ENCODE results near the gene KLHL17.
A peak's percentile ranks its signal among the peaks of the same experiment; 100 is the strongest.
"Not testable (repeated sequence)": the region's sequence is repeated elsewhere in the genome, so short reads cannot be mapped to it uniquely, and the experiment has no call there.

Gene KLHL17

GRCh38 chr1:982765-983436 lies 22.5 kb downstream of the KLHL17 start:
- DNase-seq (ENCODE audit: low spot score), result no peak

- peak; percentile 53 for DNase-seq (ENCODE audit: low spot score)
Observed at GRCh38 chr1:983798-984475, 23.6 kb downstream of the KLHL17 start.

- DNase-seq (ENCODE audit: low spot score), result no peak
Observed at GRCh38 chr1:984476-984814, 24.1 kb downstream of the KLHL17 start.

- no peak for DNase-seq (ENCODE audit: low spot score)
Observed at GRCh38 chr1:985126-985525, 24.7 kb downstream of the KLHL17 start.

DNA sequence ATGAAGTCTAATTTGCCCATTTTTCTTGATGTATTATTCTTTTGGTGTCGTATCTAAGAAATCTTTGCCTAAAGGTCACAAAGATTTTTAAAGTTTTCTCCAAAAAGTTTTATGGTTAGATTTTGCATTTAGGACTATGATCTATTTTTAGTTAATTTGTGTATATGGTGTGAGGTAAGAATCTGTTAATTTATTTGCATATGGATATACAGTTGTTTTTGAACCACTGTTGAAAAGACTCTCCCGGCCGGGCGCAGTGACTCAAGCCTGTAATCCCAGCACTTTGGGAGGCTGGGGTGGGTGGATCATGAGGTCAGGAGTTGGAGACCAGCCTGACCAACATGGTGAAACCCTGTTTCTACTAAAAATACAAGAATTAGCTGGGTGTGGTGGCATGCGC lies 27.7 kb downstream of the KLHL17 start:
- DNase-seq (ENCODE audit: low spot score), result not testable (repeated sequence)

- not testable (repeated sequence) for DNase-seq (ENCODE audit: low spot score)
Observed at GRCh38 chr1:991275-991674, 30.9 kb downstream of the KLHL17 start.

- DNase-seq (ENCODE audit: low spot score), result no peak
Observed at GRCh38 chr1:991895-992294, 31.5 kb downstream of the KLHL17 start.

DNA sequence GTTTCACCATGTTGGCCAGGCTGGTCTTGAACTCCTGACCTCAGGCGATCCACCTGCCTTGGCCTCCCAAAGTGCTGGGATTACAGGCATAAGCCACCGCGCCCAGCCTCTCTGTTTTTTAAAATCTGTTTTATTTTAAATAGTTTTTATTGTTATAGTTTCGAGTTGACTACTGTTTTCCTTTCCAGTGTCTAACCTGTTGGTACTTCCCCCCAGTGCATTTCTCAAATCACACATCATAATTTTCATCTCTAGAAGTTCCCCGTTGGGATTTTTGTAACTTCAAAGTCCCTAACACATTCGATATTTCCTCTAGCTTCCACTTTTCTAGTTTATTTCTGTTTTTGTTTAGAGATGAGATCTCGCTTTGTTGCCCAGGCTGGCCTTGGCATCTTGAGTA lies 32.0 kb downstream of the KLHL17 start:
- no peak for DNase-seq (ENCODE audit: low spot score)

GRCh38 chr1:993379-993995 lies 33.1 kb downstream of the KLHL17 start:
- no peak for DNase-seq (ENCODE audit: low spot score)

DNA sequence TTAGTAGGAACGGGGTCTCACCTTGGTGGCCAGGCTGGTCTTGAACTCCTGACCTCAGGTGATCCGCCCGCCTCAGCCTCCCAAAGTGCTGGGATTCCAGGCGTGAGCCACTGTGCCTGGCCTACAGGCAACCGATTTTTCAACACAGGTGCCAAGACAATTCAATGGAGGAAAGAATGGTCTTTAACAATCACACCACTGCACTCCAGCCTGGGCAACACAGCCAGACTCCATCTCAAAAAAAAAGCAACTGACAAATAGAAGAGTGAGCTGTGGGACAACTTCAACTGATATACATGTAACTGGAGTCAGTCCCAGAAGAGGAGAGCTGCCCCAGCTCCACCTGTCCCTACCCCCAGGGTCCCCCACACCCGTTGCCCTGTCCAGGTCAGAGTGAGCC lies 34.2 kb downstream of the KLHL17 start:
- DNase-seq (ENCODE audit: low spot score), result not testable (repeated sequence)

DNA sequence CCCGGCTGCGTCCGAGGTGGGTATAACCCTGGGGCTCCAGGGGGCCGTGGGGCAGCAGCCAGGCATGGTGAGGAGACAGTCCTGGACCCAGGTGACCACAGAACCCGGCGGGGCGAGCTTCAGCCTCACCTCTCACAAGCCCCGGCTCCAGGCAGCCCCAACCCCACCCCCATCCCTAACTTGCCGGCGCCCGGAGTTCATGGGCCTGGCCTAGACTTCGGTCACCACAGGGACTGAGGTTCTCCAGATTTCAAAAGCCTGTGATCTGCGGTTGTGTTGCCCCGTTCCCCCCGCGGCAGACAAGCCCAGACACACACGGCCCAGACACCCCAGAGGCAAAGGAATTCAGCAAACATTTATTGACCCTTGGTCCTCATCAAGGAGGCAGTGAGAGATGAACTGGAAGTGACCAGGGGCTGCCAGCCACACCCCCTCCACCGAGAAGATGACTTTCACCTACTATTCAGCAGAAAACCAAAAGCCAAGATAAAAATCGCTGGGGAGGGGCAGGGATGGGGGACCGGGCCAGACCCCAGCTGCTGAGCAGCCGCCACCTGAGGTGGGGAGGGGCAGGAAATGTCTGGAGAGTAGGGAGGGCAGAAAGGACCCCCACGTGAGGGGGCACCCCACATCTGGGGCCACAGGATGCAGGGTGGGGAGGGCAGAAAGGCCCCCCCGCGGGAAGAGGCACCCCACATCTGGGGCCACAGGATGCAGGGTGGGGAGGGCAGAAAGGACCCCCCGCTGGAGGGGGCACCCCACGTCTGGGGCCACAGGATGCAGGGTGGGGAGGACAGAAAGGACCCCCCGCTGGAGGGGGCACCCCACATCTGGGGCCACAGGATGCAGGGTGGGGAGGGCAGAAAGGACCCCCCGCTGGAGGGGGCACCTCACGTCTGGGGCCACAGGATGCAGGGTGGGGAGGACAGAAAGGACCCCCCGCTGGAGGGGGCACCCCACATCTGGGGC lies 35.6 kb downstream of the KLHL17 start:
- DNase-seq (ENCODE audit: low spot score), result no peak

- no peak for DNase-seq (ENCODE audit: low spot score)
Observed at GRCh38 chr1:996851-997712, 36.7 kb downstream of the KLHL17 start.

DNA sequence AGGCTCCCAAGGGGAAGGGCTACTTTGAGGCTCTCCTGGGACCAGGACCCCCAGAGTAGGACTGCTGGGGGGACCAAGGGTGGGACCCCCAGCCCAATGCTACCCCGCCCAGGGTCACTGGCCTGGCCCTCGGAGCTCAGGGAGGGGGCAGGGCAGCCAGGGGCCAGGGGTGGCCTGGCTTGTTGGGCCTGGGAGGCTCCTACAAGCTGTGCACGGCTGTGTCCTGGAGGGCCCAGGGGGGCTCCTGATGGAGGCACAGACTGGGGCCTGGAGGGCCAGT lies 37.3 kb downstream of the KLHL17 start:
- DNase-seq (ENCODE audit: low spot score), result no peak

- DNase-seq (ENCODE audit: low spot score), result no peak
Observed at GRCh38 chr1:997993-998744, 37.8 kb downstream of the KLHL17 start.

DNA sequence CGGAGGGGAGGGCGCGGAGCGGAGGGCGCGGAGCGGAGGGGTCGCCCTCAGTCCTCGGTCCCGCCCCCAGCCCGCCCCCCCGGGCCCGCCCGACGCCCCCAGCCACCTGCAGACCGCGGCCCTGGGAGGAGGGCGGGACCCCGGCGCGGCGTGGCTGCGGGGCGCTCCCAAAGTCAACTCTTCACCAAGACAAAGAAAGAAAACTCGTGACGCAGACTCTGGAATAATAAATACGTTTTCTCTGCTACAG lies 38.3 kb downstream of the KLHL17 start:
- no peak for DNase-seq (ENCODE audit: low spot score)

GRCh38 chr1:998995-999724 lies 38.8 kb downstream of the KLHL17 start:
- DNase-seq (ENCODE audit: low spot score), result no peak

GRCh38 chr1:999725-1000356 lies 39.5 kb downstream of the KLHL17 start, which contains the start of gene HES4:
HES4 (minus strand) TSS chr1:1000097; CDS start chr1:999973, 124 bp downstream.
- peak; percentile 40 for DNase-seq (ENCODE audit: low spot score)

DNA sequence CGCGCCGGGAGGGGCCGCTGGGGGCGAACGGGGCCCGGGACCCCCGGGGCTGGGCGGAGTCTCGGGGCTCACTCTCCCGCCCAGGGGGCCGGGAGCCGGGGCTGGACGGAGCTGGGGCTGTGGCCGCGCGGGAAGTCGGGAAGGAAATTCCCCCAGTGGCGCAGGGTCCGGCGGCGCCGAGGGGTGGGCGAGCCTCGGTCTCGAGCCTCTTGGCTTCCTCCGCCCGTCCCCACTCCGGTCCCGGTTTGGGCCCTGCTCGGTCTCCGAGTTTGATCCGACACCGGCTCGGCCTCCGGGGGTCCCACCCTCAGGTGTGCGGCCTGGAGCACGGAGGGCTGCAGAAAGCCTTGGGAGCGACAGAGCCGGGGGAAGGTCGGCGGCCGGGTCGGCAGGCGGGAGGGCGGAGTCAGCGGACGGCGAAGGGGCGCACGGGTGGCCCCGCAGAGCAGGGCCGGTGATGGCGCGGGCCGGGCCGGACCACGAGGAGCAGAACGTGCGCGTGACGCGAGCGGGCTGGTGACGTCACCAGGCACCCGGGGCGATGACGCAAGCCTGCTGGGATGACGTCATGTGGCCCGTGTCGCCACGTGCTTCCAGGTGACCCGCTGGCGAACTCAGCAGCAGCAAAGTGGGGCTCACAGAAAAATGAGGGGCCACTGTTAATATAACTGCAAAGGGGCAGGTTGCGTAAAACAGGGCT lies 40.1 kb downstream of the KLHL17 start:
- peak; percentile 53 for DNase-seq (ENCODE audit: low spot score)

DNA sequence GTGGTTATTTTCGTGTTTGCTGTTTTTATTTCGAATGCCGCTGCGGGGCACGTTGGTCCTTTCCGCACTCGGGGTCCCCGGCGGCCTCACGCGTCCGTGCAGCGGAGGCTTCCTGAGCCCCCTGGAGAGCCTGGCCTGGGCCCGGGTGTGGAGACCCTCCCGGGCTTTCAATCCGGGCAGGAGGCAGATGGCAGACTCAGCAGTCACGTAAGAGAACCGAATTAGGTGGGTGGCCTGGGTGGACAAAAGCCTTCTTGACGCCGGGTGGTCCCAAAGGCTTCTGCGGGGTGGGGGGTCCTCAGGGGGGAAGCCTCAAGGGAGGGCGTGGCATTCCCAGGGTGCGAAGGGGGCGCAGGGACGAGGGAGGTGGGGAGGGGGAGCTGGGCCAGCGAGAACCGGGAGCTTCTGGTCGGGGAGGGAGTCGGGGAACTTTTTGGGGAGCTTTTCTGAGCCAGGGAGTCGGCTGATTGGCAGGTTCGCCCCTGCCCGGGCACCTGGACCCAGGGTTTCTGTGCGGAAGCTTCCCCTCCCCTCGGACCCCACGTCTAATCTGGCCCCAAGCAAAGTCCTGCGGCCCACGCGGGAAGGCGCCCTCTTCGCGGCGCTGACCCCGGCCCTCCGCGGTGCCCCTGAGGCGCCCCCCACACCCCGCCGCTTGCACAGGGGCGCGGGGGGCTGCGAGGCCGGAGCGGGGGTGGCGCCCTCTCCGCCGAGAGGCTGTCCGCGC lies 40.8 kb downstream of the KLHL17 start:
- no peak for DNase-seq (ENCODE audit: low spot score)
